GM12892 (cell line): ENCODE data around the gene KCNMB2.

ENCODE experiments used
- POLR2A ChIP-seq: IDR thresholded peaks from 2 replicates; pipeline ENCODE4 v1.6.1; 2011; ENCODE audit warnings: low read depth, low read length, control low read depth
- POLR2AphosphoS5 ChIP-seq: IDR thresholded peaks from 2 replicates; pipeline ENCODE4 v1.6.1; 2011; ENCODE audit warnings: low read depth, low read length, control low read depth

DNA sequence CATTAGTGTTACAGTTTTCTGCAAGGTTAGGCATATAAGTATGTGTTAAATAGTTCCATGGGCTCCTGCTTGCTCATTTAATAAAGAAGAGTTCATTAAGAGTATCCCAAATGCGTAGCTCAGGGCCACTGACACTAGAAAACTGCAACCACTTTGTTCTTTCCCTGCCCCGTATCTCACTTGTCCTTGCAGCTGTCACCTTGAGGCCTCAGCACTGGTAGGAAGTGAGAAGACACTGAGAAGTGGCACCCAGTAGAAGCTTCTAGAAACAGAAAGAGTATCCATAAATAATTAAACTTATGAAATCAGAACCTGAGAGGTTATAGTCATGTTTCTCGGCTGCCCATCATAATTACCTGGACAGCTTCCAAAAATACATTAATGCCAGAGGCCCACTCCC, 266.0 kb downstream of the KCNMB2 start:
- TF ChIP-seq POLR2AphosphoS5 (no peak), POLR2A (no peak)
